Ecto neural progenitor cell (in vitro differentiated cells): ENCODE results near the gene SLC16A12.
"Not testable (repeated sequence)": the region's sequence is repeated elsewhere in the genome, so short reads cannot be mapped to it uniquely, and the experiment has no call there.

ENCODE experiments used
- DNase-seq: peaks from one replicate; pipeline ENCODE4 v3.0.0-alpha.2; 2018; ENCODE audit warnings: low spot score

SLC16A12 gene

DNA sequence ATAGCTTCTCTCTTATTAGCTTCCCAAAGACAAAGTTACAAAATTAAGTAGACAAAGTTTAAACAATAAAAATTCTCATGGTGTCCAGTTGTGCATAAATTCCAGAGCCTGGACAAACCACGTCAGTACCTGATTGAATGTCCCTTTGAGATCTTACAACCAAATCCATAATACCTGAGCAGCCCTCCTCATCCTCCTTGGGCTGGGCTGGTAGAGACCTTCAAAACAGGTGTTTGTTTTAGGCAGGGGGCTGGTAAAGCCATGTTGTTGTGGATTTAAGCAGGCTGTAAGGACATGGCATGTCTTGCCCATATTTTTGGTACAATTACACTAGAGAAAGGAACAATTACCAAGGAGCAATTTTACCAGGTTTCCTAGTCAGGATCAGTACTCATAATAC lies 118.9 kb downstream of the SLC16A12 start:
- DNase-seq: no peak

DNA sequence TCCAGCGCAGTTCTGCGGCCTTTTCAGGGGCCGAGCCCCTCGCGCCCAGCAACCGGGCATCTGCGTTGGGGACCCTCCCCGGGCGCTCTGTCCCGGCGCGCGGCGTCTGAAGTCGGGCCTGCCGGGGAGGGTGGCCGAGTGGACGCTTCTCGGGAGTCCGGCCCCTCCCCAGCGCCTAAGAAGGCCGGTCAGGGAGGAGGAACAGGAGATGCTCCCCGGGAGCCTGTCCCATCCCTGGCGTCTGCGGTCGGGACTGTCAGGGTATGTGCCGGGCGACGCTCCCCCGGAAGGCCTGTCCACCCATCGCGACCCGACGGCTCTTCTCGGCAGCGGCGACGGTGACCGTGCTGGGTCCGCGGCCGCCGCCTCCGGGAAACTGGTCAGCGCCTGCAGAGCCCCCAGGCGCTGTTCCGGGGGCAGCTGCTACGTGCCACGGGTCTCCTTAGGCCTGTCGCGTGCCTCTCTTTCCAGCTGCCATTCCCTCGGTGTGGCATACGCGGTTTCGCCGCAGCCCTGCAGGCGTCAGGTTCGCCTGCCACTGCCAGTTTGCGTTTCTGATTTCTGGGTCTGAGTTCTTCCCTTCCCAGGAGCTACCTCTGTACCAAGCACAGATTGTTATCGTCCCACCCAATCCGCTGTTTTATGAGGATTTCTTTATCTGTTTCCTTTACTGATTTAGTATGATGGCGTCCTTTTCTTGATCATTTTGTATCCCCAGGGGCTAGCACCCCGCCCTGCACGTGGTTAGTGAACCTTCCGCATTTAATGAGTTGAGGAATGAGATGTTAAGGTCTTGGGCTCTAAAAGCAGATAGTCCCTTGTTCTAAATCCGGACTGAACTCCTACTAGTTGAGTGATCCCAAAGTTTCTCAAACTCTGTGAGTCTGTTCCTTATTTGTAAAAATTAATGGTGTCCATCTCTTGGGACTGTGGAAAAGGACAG lies 120.2 kb downstream of the SLC16A12 start:
- DNase-seq: no peak

DNA sequence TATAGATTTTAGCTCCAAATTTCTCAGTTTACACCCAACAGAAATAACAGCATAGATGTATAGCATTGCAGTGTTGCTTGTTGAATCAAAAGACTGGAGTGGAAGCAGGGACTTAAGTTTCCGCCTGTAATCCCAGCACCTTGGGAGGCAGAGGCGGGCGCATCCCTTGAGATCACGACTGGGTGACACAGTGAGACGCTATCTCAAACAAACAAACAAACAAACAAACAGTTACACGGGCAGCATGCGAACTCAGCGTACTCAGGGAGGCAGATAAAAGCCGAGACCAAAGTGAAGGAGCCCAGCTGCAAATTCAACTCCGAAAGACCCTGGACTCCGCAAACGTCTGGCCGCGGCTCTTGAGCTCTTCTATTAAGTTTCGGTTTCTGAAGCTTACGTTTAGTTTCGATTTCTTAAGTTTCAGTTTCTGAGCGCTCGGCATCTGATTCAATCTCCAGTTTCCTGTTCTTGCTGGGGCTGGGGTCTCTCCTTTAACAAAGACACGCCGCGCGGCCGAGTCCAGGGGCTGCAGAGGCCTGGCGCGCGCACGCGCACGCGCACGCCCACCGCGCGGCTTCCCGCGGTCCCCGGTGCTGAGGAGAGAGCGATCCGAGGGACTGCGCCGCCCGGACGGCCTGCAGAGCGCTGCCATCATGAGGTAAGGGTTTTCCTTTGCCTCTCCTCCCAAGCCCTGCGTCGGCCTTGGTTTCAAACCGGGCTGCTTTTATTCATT lies 121.1 kb downstream of the SLC16A12 start, which contains the start of gene IFIT5:
TSS of gene IFIT5 (plus strand) at position 423 of the 733 bp plus-strand sequence. CDS start at position 654, 231 bp downstream.
- DNase-seq: peak; percentile 84

DNA sequence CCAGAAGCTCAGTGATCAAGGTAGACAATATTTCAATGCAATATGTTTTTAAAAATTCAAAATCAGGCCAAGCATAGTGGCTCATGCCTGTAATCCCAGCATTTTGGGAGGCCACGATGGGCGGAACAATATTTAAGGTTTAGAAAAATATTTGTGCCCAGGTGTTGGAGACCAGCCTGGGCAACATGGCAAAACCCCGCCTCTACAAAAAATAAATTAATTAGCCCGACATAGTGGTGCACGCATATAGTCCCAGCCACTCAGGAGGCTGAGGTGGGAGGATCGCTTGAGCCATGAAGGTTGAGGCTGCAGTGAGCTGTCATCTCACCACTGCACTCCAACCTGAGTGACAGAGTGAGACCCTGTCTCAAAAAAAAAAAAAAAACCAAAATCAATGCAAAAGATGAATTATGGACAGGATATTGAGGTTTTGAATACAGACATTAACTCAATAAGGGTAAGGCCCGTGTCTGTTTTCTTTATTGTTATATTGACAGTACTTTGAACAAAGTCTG lies 121.9 kb downstream of the SLC16A12 start:
- DNase-seq: no peak

DNA sequence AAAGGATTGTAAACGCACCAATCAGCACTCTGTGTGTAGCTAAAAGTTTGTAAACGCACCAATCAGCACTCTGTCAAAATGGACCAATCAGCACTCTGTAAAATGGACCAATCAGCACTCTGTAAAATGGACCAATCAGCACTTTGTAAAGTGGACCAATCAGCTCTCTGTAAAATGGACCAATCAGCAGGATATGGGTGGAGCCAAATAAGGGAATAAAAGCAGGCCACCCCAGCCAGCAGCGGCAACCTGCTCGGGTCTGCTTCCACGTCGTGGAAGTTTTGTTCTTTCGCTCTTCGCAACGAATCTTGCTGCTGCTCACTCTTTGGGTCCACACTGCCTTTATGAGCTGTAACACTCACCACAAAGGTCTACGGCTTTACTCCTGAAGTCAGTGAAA lies 123.1 kb downstream of the SLC16A12 start:
- not testable (repeated sequence) for DNase-seq

DNA sequence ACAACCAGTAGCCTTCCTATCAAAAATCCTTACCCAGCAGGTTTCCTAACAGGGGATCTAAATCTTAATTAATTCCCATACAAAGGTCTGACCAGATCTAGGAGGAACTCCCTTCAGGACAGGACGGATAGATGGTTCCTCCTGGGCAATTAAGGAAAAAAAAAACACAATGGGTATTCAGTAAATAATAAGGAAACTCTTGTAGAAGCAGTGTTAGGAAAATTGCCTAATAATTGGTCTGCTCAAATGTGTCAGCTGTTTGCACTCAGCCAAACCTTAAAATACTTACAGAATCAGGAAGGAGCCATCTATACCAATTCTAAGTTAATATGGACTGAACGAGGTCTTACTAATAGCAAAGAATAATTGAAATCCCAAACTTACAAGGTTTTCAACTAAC lies 124.3 kb downstream of the SLC16A12 start:
- not testable (repeated sequence) for DNase-seq

DNA sequence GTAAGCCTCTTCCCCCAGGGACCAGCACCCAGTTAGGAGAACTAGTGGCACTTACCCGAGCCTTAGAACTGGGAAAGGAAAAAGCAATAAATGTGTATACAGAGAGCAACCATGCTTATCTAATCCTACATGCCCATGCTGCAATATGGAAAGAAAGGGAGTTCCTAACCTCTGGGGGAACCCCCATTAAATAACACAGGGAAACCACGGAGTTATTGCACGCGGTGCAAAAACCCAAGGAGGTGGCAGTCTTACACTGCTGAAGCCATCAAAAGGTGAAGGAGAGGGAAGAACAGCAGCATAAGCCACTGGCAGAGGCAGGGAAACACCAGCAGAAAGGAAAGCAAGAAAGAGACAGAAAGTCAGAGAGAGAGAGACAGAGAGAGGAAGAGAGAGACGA lies 124.8 kb downstream of the SLC16A12 start:
- DNase-seq: not testable (repeated sequence)

DNA sequence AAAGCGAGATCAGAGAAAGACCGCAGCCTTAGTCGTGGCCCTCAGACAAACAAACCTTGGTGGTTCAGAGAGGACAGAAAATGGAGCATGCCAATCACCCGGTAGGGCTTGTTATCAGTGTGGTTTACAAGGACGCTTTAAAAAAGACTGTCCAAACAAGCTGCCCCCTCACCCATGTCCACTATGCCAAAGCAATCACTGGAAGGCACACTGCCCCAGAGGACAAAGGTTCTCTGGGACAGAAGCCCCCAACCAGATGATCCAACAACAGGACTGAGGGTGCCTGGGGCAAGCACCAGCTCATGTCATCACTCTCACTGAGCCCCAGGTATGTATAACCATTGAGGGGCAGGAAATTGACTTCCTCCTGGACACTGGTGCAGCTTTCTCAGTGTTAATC lies 126.1 kb downstream of the SLC16A12 start:
- not testable (repeated sequence) for DNase-seq

DNA sequence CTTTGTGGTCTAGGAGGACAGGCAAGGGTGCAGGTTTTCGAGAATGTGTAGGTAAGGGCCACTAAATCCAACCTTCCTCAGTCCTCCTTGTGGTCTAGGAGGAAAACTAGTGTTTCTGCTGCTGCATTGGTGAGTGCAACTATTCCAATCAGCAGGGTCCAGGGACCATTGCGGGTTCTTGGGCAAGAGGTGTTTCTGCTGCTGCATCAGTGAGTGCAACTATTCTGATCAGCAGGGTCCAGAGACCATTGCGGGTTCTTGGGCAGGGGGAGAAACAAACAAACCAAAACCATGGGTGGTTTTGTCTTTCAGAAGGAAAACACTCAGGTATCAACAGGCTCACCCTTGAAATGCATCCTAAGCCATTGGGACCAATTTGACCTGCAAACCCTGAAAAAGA lies 127.6 kb downstream of the SLC16A12 start:
- not testable (repeated sequence) for DNase-seq

DNA sequence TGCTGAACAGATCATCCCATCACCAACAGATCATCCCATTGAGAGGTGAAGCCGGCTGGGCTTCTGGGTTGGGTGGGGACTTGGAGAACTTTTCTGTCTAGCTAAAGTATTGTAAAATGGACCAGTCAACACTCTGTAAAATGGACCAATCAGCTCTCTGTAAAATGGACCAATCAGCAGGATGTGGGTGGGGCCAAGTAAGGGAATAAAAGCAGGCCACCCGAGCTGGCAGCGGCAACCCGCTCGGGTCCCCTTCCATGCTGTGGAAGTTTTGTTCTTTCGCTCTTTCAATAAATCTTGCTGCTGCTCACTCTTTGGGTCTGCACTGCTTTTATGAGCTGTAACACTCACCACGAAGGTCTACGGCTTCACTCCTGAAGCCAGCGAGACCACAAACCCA lies 129.2 kb downstream of the SLC16A12 start:
- not testable (repeated sequence) for DNase-seq

DNA sequence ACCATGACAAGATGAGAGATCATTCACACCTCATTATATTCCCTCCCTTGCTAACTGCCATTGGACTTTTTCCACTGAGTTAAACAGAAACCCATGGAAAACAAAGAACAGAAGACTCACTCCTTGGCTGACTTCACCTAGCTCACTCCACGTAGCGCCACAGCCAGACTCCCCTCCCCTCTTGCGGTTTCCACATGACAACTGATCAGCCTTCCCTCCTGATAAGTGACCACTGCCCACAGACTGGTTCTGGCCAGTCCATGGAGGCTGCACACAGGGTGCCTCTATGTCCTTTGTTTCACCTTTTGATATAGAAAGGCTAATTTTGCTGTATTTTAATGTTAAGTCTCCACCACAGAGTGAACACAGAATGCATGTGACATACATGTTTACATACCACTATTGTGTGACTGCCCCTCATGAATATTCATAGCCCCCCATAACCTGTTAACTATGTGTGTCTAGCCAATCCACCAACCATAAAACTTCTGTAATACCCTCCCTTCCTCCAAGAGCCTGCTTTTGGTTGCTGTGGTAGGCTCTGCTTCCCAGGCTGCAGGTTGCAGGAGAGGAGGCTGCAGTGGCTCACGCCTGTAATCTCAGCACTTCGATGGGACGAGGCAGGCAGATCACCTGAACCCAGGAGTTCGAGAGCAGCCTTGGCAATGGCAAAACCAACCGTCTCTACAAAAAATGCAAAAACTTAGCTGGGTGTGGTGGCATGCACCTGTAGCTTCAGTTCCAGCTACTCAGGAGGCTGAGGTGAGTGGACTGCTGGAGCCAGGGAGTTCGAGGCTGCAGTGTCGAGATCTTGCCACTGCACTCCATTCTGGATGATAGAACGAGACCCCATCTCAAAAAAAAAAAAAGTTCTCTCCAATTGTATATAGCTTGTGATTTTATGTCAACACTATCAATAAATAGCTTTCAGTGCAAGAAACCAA lies 131.0 kb downstream of the SLC16A12 start:
- no peak for DNase-seq

DNA sequence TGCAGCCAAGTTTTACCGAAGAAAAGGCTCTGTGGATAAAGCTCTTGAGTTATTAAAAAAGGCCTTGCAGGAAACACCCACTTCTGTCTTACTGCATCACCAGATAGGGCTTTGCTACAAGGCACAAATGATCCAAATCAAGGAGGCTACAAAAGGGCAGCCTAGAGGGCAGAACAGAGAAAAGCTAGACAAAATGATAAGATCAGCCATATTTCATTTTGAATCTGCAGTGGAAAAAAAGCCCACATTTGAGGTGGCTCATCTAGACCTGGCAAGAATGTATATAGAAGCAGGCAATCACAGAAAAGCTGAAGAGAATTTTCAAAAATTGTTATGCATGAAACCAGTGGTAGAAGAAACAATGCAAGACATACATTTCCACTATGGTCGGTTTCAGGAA lies 132.4 kb downstream of the SLC16A12 start:
- no peak for DNase-seq

DNA sequence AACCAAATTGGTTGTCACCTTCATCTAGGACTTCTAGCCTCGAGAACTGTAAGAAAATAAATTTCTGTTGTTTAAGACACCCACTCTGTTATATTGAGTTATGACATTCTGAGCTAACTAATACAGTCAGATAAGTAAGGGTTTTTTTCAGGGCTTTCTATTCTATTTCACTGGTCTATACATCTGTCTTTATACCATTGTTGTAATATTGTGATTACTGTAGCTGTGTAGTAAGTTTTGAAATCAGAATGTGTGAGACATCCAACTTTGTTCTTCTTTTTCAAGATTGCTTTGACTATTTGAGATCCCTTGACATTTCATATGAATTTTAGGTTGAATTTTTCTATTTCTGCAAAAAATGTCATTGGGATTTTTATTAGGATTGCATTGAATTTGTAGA lies 135.4 kb downstream of the SLC16A12 start:
- DNase-seq: no peak

DNA sequence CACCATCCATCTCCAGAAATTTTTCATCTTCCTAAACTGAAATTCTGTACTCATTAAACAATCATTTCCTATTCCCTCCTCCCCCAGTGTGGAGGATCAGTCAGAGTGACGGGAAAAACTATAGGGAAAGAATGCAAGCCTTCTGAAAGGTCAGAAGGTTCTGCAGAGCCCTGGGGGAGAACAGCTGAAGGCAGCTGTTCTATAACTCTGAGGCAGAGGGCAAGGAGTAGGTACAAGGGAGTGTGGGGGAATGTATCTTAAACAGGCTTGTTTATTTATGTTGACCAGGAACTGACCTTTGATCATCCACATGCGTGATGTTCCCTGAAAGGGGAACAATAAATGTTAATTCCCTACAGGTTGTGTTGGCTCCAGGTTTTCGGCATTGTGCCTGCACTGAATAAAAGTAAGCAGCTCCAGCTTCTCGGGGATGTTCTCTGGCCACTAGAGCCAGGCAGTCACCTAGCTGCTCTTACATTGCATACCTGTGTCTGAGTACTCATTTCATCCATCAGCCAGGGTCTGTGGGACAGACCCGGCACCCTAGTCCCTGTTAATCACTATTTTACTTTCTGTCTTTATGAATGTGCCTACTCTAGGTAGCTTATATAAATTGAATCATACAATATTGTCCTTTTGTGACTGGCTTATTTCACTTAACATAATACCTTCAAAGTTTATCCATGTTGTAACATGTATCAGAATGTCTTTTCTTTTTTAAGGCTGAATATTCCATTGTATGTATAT lies 137.2 kb downstream of the SLC16A12 start:
- DNase-seq: no peak

DNA sequence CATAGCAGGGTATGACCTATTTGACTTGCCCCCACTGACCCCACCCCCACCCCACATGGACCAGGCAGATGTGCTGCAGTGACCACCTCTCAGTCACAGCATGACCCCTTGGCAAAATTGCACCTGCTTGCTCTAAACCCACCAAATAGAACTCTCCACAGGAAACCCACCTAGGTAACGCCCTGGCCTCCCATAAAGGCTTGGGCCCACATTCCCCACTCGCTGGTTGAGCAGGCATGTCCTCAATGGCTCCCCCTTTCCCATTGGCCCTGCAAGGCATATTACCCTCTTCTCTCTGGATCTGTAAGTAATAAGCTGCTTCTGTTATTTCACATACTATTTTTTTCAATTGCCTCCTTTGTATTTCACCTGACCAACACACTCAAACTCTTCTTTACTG lies 140.3 kb downstream of the SLC16A12 start:
- no peak for DNase-seq

DNA sequence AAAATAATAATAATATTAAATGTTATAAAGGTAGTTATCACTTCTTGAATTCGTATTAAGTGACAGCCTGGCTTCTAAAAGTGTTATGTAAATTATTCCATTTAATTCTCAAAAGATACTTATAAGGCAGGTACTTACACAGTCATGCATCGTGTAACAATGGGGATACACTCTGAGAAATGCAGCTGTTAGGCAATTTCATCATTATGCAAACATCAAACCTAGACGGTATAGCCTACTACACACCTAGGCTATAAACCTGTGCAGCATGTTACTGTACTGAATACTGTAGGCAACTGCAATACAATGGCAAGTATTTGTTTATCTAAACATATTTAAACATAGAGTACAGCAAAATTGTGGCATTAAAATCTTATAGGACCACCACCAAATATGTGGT lies 141.5 kb downstream of the SLC16A12 start:
- DNase-seq: no peak

DNA sequence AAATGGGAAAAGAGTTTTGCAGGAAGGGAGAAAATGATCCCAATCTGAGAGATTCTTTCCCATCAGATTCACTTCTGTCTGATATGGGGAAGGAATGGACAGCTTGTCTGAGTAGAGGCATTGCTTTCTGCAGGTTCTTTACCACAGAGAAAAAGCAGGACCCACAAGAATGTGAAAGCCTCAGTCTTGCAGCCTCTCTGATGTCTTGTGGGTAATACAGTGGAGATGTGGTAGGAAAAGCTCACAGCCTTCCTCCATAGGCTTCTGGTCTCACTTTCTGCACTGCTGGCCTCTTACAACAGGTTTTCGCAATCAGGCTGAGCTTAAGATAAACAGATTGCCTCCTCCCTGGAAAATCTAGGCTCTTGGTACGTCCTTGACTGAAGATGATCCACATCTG lies 142.4 kb downstream of the SLC16A12 start:
- no peak for DNase-seq

DNA sequence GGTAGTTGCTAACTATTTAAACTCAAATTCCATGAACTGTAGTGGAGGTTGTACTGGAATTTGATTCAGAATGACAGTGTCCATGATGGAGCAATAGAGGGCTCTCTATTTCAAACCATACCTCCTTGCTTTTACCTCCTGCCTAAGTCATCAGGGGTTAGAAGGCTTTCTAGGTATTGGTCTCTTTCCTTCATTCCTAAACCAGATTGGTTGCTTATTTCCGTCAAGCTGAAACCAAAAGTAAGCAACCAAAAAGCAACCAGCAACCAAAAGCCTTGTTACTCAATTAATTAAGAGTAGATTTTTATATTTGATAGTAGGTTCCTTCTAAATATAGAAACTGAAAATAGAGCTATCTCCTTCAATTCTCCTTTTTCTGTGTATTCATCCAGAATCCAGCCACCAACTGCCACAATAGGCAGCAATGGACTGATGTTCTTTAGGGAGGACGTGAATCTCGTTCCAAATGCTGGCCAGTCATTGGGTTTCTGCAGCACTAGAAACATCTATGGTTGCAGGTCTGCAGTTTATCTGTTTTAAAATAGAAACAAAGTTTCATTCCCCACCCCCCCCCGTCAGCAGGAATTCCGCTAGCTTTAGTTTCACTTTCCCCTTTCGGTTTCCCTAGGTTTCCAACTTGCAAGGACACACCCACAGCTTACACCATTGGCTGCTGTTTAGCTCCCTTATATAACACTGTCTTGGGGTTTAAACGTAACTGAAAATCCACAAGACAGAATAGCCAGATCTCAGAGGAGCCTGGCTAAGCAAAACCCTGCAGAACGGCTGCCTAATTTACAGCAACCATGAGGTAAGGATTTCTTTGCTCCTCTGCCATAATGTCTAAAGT lies 143.3 kb downstream of the SLC16A12 start, which contains the start of gene IFIT1:
TSS of gene IFIT1 (plus strand) at position 717 of the 850 bp plus-strand sequence. CDS start at position 807, 90 bp downstream.
- DNase-seq: no peak

DNA sequence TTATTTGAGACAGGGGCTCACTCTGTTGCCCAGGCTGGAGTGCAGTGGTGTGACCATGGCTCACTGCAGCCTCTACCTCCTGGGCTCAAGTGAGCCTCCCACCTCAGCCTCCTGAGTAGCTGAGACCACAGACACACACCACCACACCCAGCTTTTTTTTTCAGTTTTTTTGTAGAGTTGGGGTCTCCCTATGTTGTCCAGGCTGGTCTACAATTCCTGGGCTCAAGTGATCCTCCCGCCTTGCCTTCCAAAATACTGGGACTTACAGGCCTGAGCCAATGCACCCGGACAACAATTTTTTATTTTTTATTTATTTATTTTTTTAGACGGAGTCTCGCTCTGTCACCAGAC lies 144.2 kb downstream of the SLC16A12 start:
- not testable (repeated sequence) for DNase-seq
